ENCODE data around the gene EIF4B. TPM values are rescaled to one million over a fixed set of nuclear protein-coding genes. Genes with fewer than 3 reads are reported as not detected.

EIF4B gene
- total RNA-seq, 1 donor from 2014 or later, result 544 TPM

GRCh38 chr12:53048780-53049401 is 42.6 kb downstream of the EIF4B start:
- H3K4me1 Mint-ChIP-seq, result peaks cover 82% of the 10 kb centered on the region
- H3K36me3 Mint-ChIP-seq, result peaks cover 5% of the 10 kb centered on the region
- no peaks in the 10 kb centered on the region for H3K27me3 Mint-ChIP-seq (ENCODE audit: low read depth)
- H3K27ac Mint-ChIP-seq, result peak overlapping the region; percentile 97
- H3K9me3 Mint-ChIP-seq, result no peaks in the 10 kb centered on the region
- H3K4me3 Mint-ChIP-seq, result peak overlapping the region; percentile 73
- TF ChIP-seq, protein P1, sequence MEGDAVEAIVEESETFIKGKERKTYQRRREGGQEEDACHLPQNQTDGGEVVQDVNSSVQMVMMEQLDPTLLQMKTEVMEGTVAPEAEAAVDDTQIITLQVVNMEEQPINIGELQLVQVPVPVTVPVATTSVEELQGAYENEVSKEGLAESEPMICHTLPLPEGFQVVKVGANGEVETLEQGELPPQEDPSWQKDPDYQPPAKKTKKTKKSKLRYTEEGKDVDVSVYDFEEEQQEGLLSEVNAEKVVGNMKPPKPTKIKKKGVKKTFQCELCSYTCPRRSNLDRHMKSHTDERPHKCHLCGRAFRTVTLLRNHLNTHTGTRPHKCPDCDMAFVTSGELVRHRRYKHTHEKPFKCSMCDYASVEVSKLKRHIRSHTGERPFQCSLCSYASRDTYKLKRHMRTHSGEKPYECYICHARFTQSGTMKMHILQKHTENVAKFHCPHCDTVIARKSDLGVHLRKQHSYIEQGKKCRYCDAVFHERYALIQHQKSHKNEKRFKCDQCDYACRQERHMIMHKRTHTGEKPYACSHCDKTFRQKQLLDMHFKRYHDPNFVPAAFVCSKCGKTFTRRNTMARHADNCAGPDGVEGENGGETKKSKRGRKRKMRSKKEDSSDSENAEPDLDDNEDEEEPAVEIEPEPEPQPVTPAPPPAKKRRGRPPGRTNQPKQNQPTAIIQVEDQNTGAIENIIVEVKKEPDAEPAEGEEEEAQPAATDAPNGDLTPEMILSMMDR (IDR thresholded peaks at IDR 0.05; ENCODE audit: unreplicated experiment), result no peak
- peak in 1 of 2 experiments; percentile 67 for DNase-seq (ENCODE audit: low spot score in 2 of 2, unreplicated experiment in 2 of 2)

- H3K4me1 Mint-ChIP-seq, result peaks cover 79% of the 10 kb centered on the region
- H3K9me3 Mint-ChIP-seq, result no peaks in the 10 kb centered on the region
- TF ChIP-seq, protein P1 (IDR thresholded peaks at IDR 0.05; ENCODE audit: unreplicated experiment), result no peak
- peak within 1 kb of the TSS; percentile 73 for H3K4me3 Mint-ChIP-seq
- H3K36me3 Mint-ChIP-seq, result peaks cover 5% of the 10 kb centered on the region
- peak in 1 of 2 experiments; percentile 24 for DNase-seq (ENCODE audit: low spot score in 2 of 2, unreplicated experiment in 2 of 2)
- no peaks in the 10 kb centered on the region for H3K27me3 Mint-ChIP-seq (ENCODE audit: low read depth)
- H3K27ac Mint-ChIP-seq, result peak within 1 kb of the TSS; percentile 97
These were observed 43.5 kb downstream of the EIF4B start, which contains the start of gene TNS2 for GRCh38 chr12:53049571-53050318. TNS2 (plus strand) TSS chr12:53050065; CDS start chr12:53050186, 121 bp downstream.

GRCh38 chr12:53050426-53051057 is 44.3 kb downstream of the EIF4B start:
- Mint-ChIP-seq H3K4me1 (peaks cover 73% of the 10 kb centered on the region), H3K9me3 (no peaks in the 10 kb centered on the region), H3K4me3 (peak overlapping the region; percentile 56), H3K36me3 (peaks cover 5% of the 10 kb centered on the region), H3K27me3 (ENCODE audit: low read depth) (no peaks in the 10 kb centered on the region), H3K27ac (peak overlapping the region; percentile 69)
- TF ChIP-seq, protein P1 (IDR thresholded peaks at IDR 0.05; ENCODE audit: unreplicated experiment), result no peak
- DNase-seq (ENCODE audit: low spot score in 2 of 2, unreplicated experiment in 2 of 2), result peak in 1 of 2 experiments; percentile 7

DNA sequence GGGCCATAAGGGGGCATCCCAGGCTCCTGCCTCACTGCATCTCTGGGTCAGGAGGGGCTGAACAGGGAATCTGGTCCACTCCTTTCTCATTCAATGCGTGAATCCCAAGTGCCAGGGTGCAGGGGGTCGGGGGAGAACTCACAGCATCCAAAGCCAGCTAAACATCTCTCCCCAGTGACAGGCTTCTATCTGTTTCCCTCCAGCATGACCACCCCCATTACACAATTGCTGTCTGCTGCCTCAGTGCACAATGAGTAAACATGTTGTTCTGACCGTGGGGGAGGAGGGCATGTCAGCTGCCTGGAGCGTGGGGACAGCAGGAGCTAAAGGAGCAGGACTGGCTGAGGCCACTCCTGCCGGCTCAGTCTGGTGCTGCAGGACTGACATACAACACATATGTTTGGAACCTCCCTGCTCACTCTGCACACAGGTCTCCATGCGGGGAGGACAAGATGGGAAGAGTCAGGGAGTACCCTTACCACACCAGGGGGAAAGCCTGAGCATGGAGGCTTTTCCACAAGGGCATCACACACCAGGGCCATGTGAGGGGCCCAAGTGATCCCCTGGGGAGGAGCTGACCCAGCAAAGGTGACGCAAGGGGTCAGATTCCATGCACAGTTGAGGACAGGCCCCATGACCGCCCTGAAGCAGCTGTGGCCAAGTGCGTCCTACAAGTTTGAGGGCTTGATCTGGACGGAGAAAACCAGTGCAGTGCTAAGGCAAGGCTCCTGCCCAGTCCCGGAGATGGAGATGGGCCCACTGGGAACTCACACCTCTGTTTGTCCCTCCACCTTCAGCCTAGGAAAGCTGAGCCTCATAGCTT is 45.0 kb downstream of the EIF4B start:
- Mint-ChIP-seq H3K4me3 (peak overlapping the region; percentile 56), H3K4me1 (peaks cover 66% of the 10 kb centered on the region), H3K27me3 (ENCODE audit: low read depth) (no peaks in the 10 kb centered on the region), H3K9me3 (no peaks in the 10 kb centered on the region), H3K27ac (peak overlapping the region; percentile 89), H3K36me3 (peaks cover 5% of the 10 kb centered on the region)
- DNase-seq (ENCODE audit: low spot score in 2 of 2, unreplicated experiment in 2 of 2), result peak in 1 of 2 experiments; percentile 2
- TF ChIP-seq, protein P1 (IDR thresholded peaks at IDR 0.05; ENCODE audit: unreplicated experiment), result no peak

GRCh38 chr12:53051881-53052412 is 45.7 kb downstream of the EIF4B start:
- H3K9me3 Mint-ChIP-seq, result no peaks in the 10 kb centered on the region
- no peak for DNase-seq (ENCODE audit: low spot score in 2 of 2, unreplicated experiment in 2 of 2)
- TF ChIP-seq, protein P1 (IDR thresholded peaks at IDR 0.05; ENCODE audit: unreplicated experiment), result no peak
- no peaks in the 10 kb centered on the region for H3K27me3 Mint-ChIP-seq (ENCODE audit: low read depth)
- H3K4me3 Mint-ChIP-seq, result peak overlapping the region; percentile 50
- H3K36me3 Mint-ChIP-seq, result peaks cover 5% of the 10 kb centered on the region
- H3K4me1 Mint-ChIP-seq, result peaks cover 60% of the 10 kb centered on the region
- peak overlapping the region; percentile 48 for H3K27ac Mint-ChIP-seq
